K562 (cell line): Measurements from ENCODE around the gene NADK. TPM values are rescaled to one million over a fixed set of nuclear protein-coding genes. Genes with fewer than 3 reads are reported as not detected.
A peak's percentile ranks its signal among the peaks of the same experiment; 100 is the strongest.

Experiments used
- ATAC-seq: fragments of 200-7000 bp; cut with Tn5 transposase; 3 replicates; pipeline ENCODE4 v1.9.1; 2020; ENCODE audit warnings: moderate library complexity
- BruUV-seq: library from RNA; stranded (reverse); fragments of 400-500 nt; replicated peaks from 2 replicates; lab custom pipeline; 2021; lab: Mats Ljungman, UMichigan
- CTCF ChIA-PET: fragments of 300-600 bp; formaldehyde crosslinking; extraction: SDS; loops from one replicate; lab custom pipeline; 2021; ENCODE audit warnings: low intra/inter-chr PET ratio; lab: Yijun Ruan, JAX
- POLR2A ChIA-PET: fragments of 300-600, 350-650 bp; sonication (Branson Sonifier 250); formaldehyde crosslinking; extraction: SDS; loops from one replicate; lab custom pipeline; 2021; ENCODE audit warnings: antibody characterized with exemption, inconsistent platforms; lab: Yijun Ruan, JAX
- DNase-seq, 4 experiments: peaks; one replicate each; pipeline versions ENCODE4 v3.0.0 to v3.0.0-alpha.2; 2011 to 2018; ENCODE audit warnings: low spot score in 3 of 4, mixed read lengths in 3 of 4; ENCODE audit errors: extremely low read depth in 1 of 4
- FAIRE-seq: peaks from 2 replicates; lab custom pipeline; 2011; peaks lifted over from hg19 to GRCh38; lab: Jason Lieb, UNC
- H2AFZ ChIP-seq: 2 replicates; pipeline ENCODE4 v1.6.0; 2011; ENCODE audit warnings: low read depth, low read length, control low read depth, inconsistent platforms
- H3K27ac ChIP-seq: fragments of 200-600 bp; 3 replicates; pipeline ENCODE4 v1.8.0; 2011; ENCODE audit warnings: low read depth, mild to moderate bottlenecking, control low read depth, inconsistent platforms, low read length, moderate library complexity, mixed read lengths; ENCODE audit errors: extremely low read depth
- H3K27me3 ChIP-seq, 2 experiments: fragments of 300-600 bp in 1 of 2; 2 replicates in 1 of 2; 3 replicates in 1 of 2; pipeline versions ENCODE4 v1.6.0 to v1.8.0; 2011; ENCODE audit warnings: inconsistent platforms in 2 of 2, low read length in 2 of 2, mild to moderate bottlenecking in 1 of 2, mixed read lengths in 1 of 2, moderate library complexity in 1 of 2; ENCODE audit not compliant: control insufficient read depth in 2 of 2, insufficient read depth in 2 of 2
- H3K36me3 ChIP-seq: fragments of 300-600 bp; 3 replicates; pipeline ENCODE4 v1.8.0; 2011; ENCODE audit warnings: mild to moderate bottlenecking, low read length, inconsistent platforms; ENCODE audit not compliant: control insufficient read depth, insufficient read depth
- H3K4me1 ChIP-seq, 2 experiments: fragments of 200-600 bp in 1 of 2; replicated peaks in 1 of 2; 2 replicates in 1 of 2; 3 replicates in 1 of 2; pipeline versions ENCODE4 v1.5.1 to v1.8.0; 2011; ENCODE audit warnings: inconsistent platforms in 2 of 2, low read length in 2 of 2, mild to moderate bottlenecking in 1 of 2, mixed read lengths in 1 of 2, moderate library complexity in 1 of 2; ENCODE audit not compliant: control insufficient read depth in 2 of 2, insufficient read depth in 2 of 2
- H3K4me2 ChIP-seq: 2 replicates; pipeline ENCODE4 v1.6.1; 2011; ENCODE audit warnings: low read length, control low read depth, inconsistent platforms, mixed read lengths; ENCODE audit not compliant: insufficient read depth
- H3K4me3 ChIP-seq: fragments of 200-600 bp; sonication (generic), shearing (Covaris generic); 2 replicates; pipeline ENCODE4 v1.5.1; 2016; ENCODE audit warnings: control low read depth, inconsistent platforms
- H3K79me2 ChIP-seq: fragments of 200-600 bp; 3 replicates; pipeline ENCODE4 v1.8.0; 2011; ENCODE audit warnings: low read length, inconsistent platforms; ENCODE audit not compliant: control insufficient read depth, insufficient read depth
- H3K9ac ChIP-seq, 2 experiments: 2 replicates each; pipeline versions ENCODE4 v1.6.0 to v1.6.1; 2011; ENCODE audit warnings: low read depth in 2 of 2, low read length in 2 of 2, control low read depth in 1 of 2, inconsistent platforms in 1 of 2, mild to moderate bottlenecking in 1 of 2, mixed read lengths in 1 of 2; ENCODE audit not compliant: insufficient read depth in 1 of 2
- H3K9me1 ChIP-seq: one replicate; pipeline ENCODE4 v1.6.0; 2011; ENCODE audit warnings: inconsistent platforms, mild to moderate bottlenecking, low read length, moderate library complexity; ENCODE audit not compliant: control insufficient read depth, insufficient read depth
- H3K9me3 ChIP-seq: replicated peaks from 2 replicates; pipeline ENCODE4 v1.5.1; 2011; ENCODE audit warnings: low read depth, low read length, inconsistent platforms; ENCODE audit not compliant: control insufficient read depth, insufficient read depth
- H4K20me1 ChIP-seq: replicated peaks from 2 replicates; pipeline ENCODE4 v1.6.1; 2011; ENCODE audit warnings: low read length, inconsistent platforms, mixed read lengths; ENCODE audit not compliant: control insufficient read depth, insufficient read depth
- CBX5 ChIP-seq: IDR thresholded peaks from 2 replicates; pipeline ENCODE4 v1.6.1; 2014; ENCODE audit warnings: low read depth, borderline replicate concordance
- CEBPG ChIP-seq, 3 experiments: fragments of 200-800 bp in 1 of 3; sonication (Bioruptor generic) in 1 of 3; sonication (generic) in 1 of 3; formaldehyde crosslinking in 1 of 3; IDR thresholded peaks in 2 of 3; conservative IDR thresholded peaks in 1 of 3; 2 replicates each; pipeline versions ENCODE4 v1.6.1 to v1.8.0; 2016 to 2022; ENCODE audit warnings: missing compliant biosample characterization in 2 of 3, missing genetic modification characterization in 2 of 3, mild to moderate bottlenecking in 1 of 3, missing genetic modification reagents in 1 of 3
- CHD1 ChIP-seq: fragments of 200-600 bp; sonication (generic); IDR thresholded peaks from one replicate; pipeline ENCODE4 v1.6.1; 2012; ENCODE audit warnings: mild to moderate bottlenecking, moderate library complexity, low read length, inconsistent platforms
- DACH1 ChIP-seq: fragments of 450-650 bp; IDR thresholded peaks from 2 replicates; pipeline ENCODE4 v1.6.1; 2018; ENCODE audit not compliant: partially characterized antibody
- EWSR1 ChIP-seq: fragments of 450-650 bp; IDR thresholded peaks from 2 replicates; pipeline ENCODE4 v1.6.1; 2018; ENCODE audit warnings: borderline replicate concordance, mild to moderate bottlenecking, low read depth, moderate library complexity; ENCODE audit not compliant: partially characterized antibody
- HOXB6 ChIP-seq: fragments of 250-450 bp; sonication (Bioruptor Pico); IDR thresholded peaks from 2 replicates; pipeline ENCODE4 v1.5.1; 2022; ENCODE audit warnings: mild to moderate bottlenecking, borderline replicate concordance
- ID3 ChIP-seq, 2 experiments: fragments of 250-450 bp in 1 of 2; fragments of 450-650 bp in 1 of 2; sonication (Bioruptor Pico) in 1 of 2; IDR thresholded peaks; 2 replicates each; pipeline versions ENCODE4 v1.6.1 to v1.8.0; 2016 to 2021; ENCODE audit warnings: mild to moderate bottlenecking in 2 of 2, moderate library complexity in 2 of 2, missing compliant biosample characterization in 1 of 2, missing genetic modification characterization in 1 of 2
- PATZ1 ChIP-seq: fragments of 250-450 bp; sonication (Bioruptor Pico); IDR thresholded peaks from 2 replicates; pipeline ENCODE4 v1.5.0; 2020; ENCODE audit warnings: mild to moderate bottlenecking, borderline replicate concordance
- POLR2B ChIP-seq: fragments of 450-650 bp; IDR thresholded peaks from 2 replicates; pipeline ENCODE4 v1.6.1; 2018; ENCODE audit warnings: low read depth; ENCODE audit not compliant: partially characterized antibody
- SMARCB1 ChIP-seq: IDR thresholded peaks from 2 replicates; pipeline ENCODE4 v1.6.1; 2011; ENCODE audit warnings: improper control_type of control experiment, low read depth; ENCODE audit not compliant: insufficient read length
- SRSF3 ChIP-seq: fragments of 200-400 bp; formaldehyde crosslinking; IDR thresholded peaks from 2 replicates; pipeline ENCODE4 v1.6.1; 2016; ENCODE audit warnings: mild to moderate bottlenecking, low read length, moderate library complexity; ENCODE audit not compliant: insufficient read depth
- TAF15 ChIP-seq: fragments of 200-400 bp; formaldehyde crosslinking; IDR thresholded peaks from 2 replicates; pipeline ENCODE4 v1.6.1; 2017; ENCODE audit warnings: mild to moderate bottlenecking, low read depth, low read length, moderate library complexity
- TFAP4 ChIP-seq: sonication (generic); formaldehyde crosslinking; IDR thresholded peaks from 2 replicates; pipeline ENCODE4 v1.8.0; 2022; ENCODE audit warnings: missing genetic modification reagents, mild to moderate bottlenecking, moderate library complexity, borderline replicate concordance
- ZBTB43 ChIP-seq: sonication (generic); formaldehyde crosslinking; IDR thresholded peaks from 2 replicates; pipeline ENCODE4 v1.8.0; 2023; ENCODE audit warnings: mild to moderate bottlenecking, missing genetic modification reagents
- ZNF121 ChIP-seq: sonication (generic); formaldehyde crosslinking; conservative IDR thresholded peaks from 2 replicates; pipeline ENCODE4 v1.8.0; 2022; ENCODE audit warnings: missing genetic modification reagents
- WGBS: fragments of 100-300 bp; shearing (Covaris generic); methylation state at CpG from one replicate; pipeline ENCODE4 v1.1.6; 2016; ENCODE audit warnings: low coverage, mixed read lengths; ENCODE audit not compliant: insufficient coverage; ENCODE audit errors: missing lambda C conversion rate; 5-methylcytosine and 5-hydroxymethylcytosine counted together
- in situ Hi-C: fragments of 300-500 bp; cut with MboI; formaldehyde crosslinking; loops from 4 replicates; pipeline ENCODE4 v1.15.0; 2018; ENCODE audit warnings: inconsistent platforms, mixed read lengths
- intact Hi-C: fragments of 100-400 bp; cut with micrococcal nuclease; formaldehyde crosslinking; loops from 2 replicates; pipeline ENCODE4 v1.14.2; 2022
- polyA plus RNA-seq, 8 experiments: library from polyadenylated mRNA; depleted of rRNA in 4 of 8; stranded (reverse) in 5 of 8; unstranded in 3 of 8; fragments of >200 nt; fragmentation: Nextera tagmentation in 2 of 8; fragmentation: Illumina TruSeq in 1 of 8; extraction: Ambion mirVana in 2 of 8; extraction: Trizol in 1 of 8; gene quantifications; 2 replicates each; pipeline versions ENCODE4 v1.2.1 to v1.2.3, GENCODE V29; 2011 to 2014; ENCODE audit warnings: inconsistent platforms in 1 of 8, missing spikeins in 1 of 8
- total RNA-seq, 7 experiments: library from RNA; depleted of rRNA in 6 of 7; stranded (reverse); fragments of >200 nt in 6 of 7; fragmentation: Illumina TruSeq in 2 of 7; extraction: Trizol in 2 of 7; gene quantifications; 2 replicates each; pipeline versions ENCODE4 v1.2.1 to v1.2.3, GENCODE V29; 2011 to 2021; ENCODE audit warnings: low replicate concordance in 1 of 7
- TF ChIP-seq, protein P1 (sequence below): fragments of 250-450 bp; sonication (Bioruptor Pico); IDR thresholded peaks from 2 replicates; pipeline ENCODE4 v1.5.0; 2021

The NADK gene
- total and polyA plus RNA-seq, 9 of the 15 experiments (the other 6 are each of a cell fraction or from before 2014, with no cell fraction given), result 1.5 to 135 (median 75.1) TPM

- H3K9me1 ChIP-seq, result no peaks in the 10 kb centered on the region
- peaks cover 0 to 3% of the 10 kb centered on the region in 2 experiments; a peak in 2 of 5 replicates for H3K4me1 ChIP-seq
- peaks cover 44% of the 10 kb centered on the region for H3K36me3 ChIP-seq
- FAIRE-seq (no peak), ATAC-seq (no peak), DNase-seq (peak in 1 of 4 experiments; percentile 2)
- H3K9me3 ChIP-seq, result no peaks in the 10 kb centered on the region; the same call in 1 of the 2 replicates
- H3K27me3 ChIP-seq, result no peaks in the 10 kb centered on the region
- no peak overlapping the region for H3K27ac ChIP-seq
- ChIA-PET POLR2A (no interaction called here), CTCF (no interaction called here)
- H3K9ac ChIP-seq, result no peak overlapping the region
- no peak overlapping the region for H3K4me3 ChIP-seq
- H4K20me1 ChIP-seq, result no peaks in the 10 kb centered on the region
- no peak overlapping the region for H3K4me2 ChIP-seq
- WGBS, result 81% methylated on average over 7 of the region's 7 CpGs
- no peak overlapping the region for H2AFZ ChIP-seq
- BruUV-seq, result no TSS peak
- in situ Hi-C loops, result loop anchor here (5.0 kb wide), 1 partner anchor 64 kb away; the partner anchor contains the start of gene CDK11B
- intact Hi-C loops, result no loop called here
- peaks cover 12% of the 10 kb centered on the region; the same call in 2 of the 3 replicates for H3K79me2 ChIP-seq
- TF ChIP-seq SRSF3 (no peak), CEBPG (CRISPR knock-in tag; IDR thresholded peaks at IDR 0.05) (no peak), CEBPG (tag; conservative IDR thresholded peaks at IDR 0.05 in 1 of 2, IDR thresholded peaks at IDR 0.05 in 1 of 2) (no peak), TAF15 (no peak), TFAP4 (CRISPR knock-in tag) (no peak), DACH1 (no peak), HOXB6 (CRISPR knock-in tag) (no peak), SMARCB1 (no peak), EWSR1 (no peak), CHD1 (no peak), ZBTB43 (no peak), ID3 (CRISPR knock-in tag; IDR thresholded peaks at IDR 0.05) (no peak), ID3 (tag; IDR thresholded peaks at IDR 0.05) (no peak), PATZ1 (CRISPR knock-in tag) (no peak), ZNF121 (CRISPR knock-in tag) (no peak), POLR2B (no peak), CBX5 (no peak)
- TF ChIP-seq, protein P1, sequence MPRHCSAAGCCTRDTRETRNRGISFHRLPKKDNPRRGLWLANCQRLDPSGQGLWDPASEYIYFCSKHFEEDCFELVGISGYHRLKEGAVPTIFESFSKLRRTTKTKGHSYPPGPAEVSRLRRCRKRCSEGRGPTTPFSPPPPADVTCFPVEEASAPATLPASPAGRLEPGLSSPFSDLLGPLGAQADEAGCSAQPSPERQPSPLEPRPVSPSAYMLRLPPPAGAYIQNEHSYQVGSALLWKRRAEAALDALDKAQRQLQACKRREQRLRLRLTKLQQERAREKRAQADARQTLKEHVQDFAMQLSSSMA (CRISPR knock-in tag), result no peak
Measured at GRCh38 chr1:1721201-1721600, 57.1 kb downstream of the NADK start.
